CD14-positive monocyte (primary cell): ENCODE data around the gene ELOA. TPM values are rescaled to one million over a fixed set of nuclear protein-coding genes. Genes with fewer than 3 reads are reported as not detected.

ENCODE experiments used
- DNase-seq, 3 donors: peaks; one replicate each; pipeline ENCODE4 v3.0.0-alpha.2; 2011 to 2022
- H2AFZ ChIP-seq: 2 replicates; pipeline ENCODE4 v1.6.0; 2012; ENCODE audit warnings: mild to moderate bottlenecking, low read depth, low read length, inconsistent platforms; ENCODE audit not compliant: insufficient read depth, poor library complexity, severe bottlenecking
- H3K27ac ChIP-seq, 2 donors: 1 replicate in 1 of 2; 2 replicates in 1 of 2; pipeline ENCODE4 v1.5.1; 2012 to 2013; ENCODE audit warnings: low read length in 2 of 2, control low read depth in 1 of 2, inconsistent platforms in 1 of 2, low read depth in 1 of 2, mild to moderate bottlenecking in 1 of 2
- H3K27me3 ChIP-seq, 2 donors: one replicate each; pipeline versions ENCODE4 v1.6.0 to v1.6.1; 2011 to 2013; ENCODE audit warnings: low read length in 2 of 2; ENCODE audit not compliant: control insufficient read depth in 2 of 2, insufficient read depth in 2 of 2
- H3K36me3 ChIP-seq, 2 donors: replicated peaks in 1 of 2; 1 replicate in 1 of 2; 2 replicates in 1 of 2; pipeline versions ENCODE4 v1.5.1 to v1.6.1; 2012 to 2013; ENCODE audit warnings: low read length in 2 of 2, control low read depth in 1 of 2, inconsistent platforms in 1 of 2, mild to moderate bottlenecking in 1 of 2; ENCODE audit not compliant: insufficient read depth in 2 of 2, control insufficient read depth in 1 of 2
- H3K4me1 ChIP-seq, 2 donors: 1 replicate in 1 of 2; 2 replicates in 1 of 2; pipeline versions ENCODE4 v1.5.1 to v1.6.1; 2012 to 2013; ENCODE audit warnings: low read length in 2 of 2, control low read depth in 1 of 2, inconsistent platforms in 1 of 2, mild to moderate bottlenecking in 1 of 2, moderate library complexity in 1 of 2; ENCODE audit not compliant: insufficient read depth in 2 of 2, control insufficient read depth in 1 of 2
- H3K4me2 ChIP-seq: replicated peaks from 2 replicates; pipeline ENCODE3; 2012; ENCODE audit warnings: low read length, moderate library complexity, mild to moderate bottlenecking; ENCODE audit not compliant: poor library complexity, severe bottlenecking; ENCODE audit errors: extremely low read depth
- H3K4me3 ChIP-seq, 3 experiments: fragments of 200-600 bp in 1 of 3; sonication (generic) in 1 of 3; replicated peaks in 1 of 3; 1 replicate in 2 of 3; 2 replicates in 1 of 3; pipeline ENCODE4 v1.5.1; 2011 to 2013; ENCODE audit warnings: low read length in 3 of 3, mild to moderate bottlenecking in 3 of 3, control low read depth in 2 of 3, low read depth in 2 of 3, inconsistent platforms in 1 of 3, moderate library complexity in 1 of 3
- H3K79me2 ChIP-seq: 2 replicates; pipeline ENCODE4 v1.6.0; 2012; ENCODE audit warnings: mild to moderate bottlenecking, control low read depth, inconsistent platforms, low read length, moderate library complexity; ENCODE audit not compliant: insufficient read depth
- H3K9ac ChIP-seq: 2 replicates; pipeline ENCODE4 v1.6.0; 2017; ENCODE audit warnings: low read length, mild to moderate bottlenecking; ENCODE audit not compliant: insufficient read depth, poor library complexity, severe bottlenecking
- H3K9me3 ChIP-seq, 2 donors: replicated peaks in 1 of 2; 1 replicate in 1 of 2; 2 replicates in 1 of 2; pipeline versions ENCODE4 v1.5.1 to v1.6.1; 2012 to 2013; ENCODE audit warnings: low read length in 2 of 2, control low read depth in 1 of 2; ENCODE audit not compliant: control insufficient read depth in 1 of 2, insufficient read depth in 1 of 2
- H4K20me1 ChIP-seq: 2 replicates; pipeline ENCODE4 v1.6.0; 2012; ENCODE audit warnings: mild to moderate bottlenecking, low read length, control low read depth, moderate library complexity; ENCODE audit not compliant: insufficient read depth
- H3K27ac Mint-ChIP-seq, 7 donors: one replicate each; pipeline ENCODE4 v1.8.0; 2020; ENCODE audit warnings: mild to moderate bottlenecking in 7 of 7, mixed read lengths in 7 of 7, moderate library complexity in 6 of 7, inconsistent platforms in 2 of 7
- H3K27me3 Mint-ChIP-seq, 3 donors: one replicate each; pipeline ENCODE4 v1.8.0; 2021 to 2022; ENCODE audit warnings: low read depth in 3 of 3, mild to moderate bottlenecking in 3 of 3, mixed read lengths in 3 of 3, moderate library complexity in 3 of 3, inconsistent platforms in 1 of 3
- H3K36me3 Mint-ChIP-seq, 2 donors: one replicate each; pipeline ENCODE4 v1.8.0; 2020; ENCODE audit warnings: mixed read lengths in 2 of 2, inconsistent platforms in 1 of 2, mild to moderate bottlenecking in 1 of 2
- H3K4me1 Mint-ChIP-seq: one replicate; pipeline ENCODE4 v1.8.0; 2020; ENCODE audit warnings: mild to moderate bottlenecking, mixed read lengths
- H3K4me3 Mint-ChIP-seq, 2 donors: one replicate each; pipeline ENCODE4 v1.8.0; 2020; ENCODE audit warnings: mild to moderate bottlenecking in 2 of 2, mixed read lengths in 2 of 2, moderate library complexity in 1 of 2
- H3K9me3 Mint-ChIP-seq, 7 donors: one replicate each; pipeline ENCODE4 v1.8.0; 2020 to 2022; ENCODE audit warnings: mixed read lengths in 7 of 7, mild to moderate bottlenecking in 6 of 7, moderate library complexity in 6 of 7, inconsistent platforms in 2 of 7
- WGBS: methylation state at CpG from one replicate; pipeline ENCODE4 v1.1.5; 2013; ENCODE audit warnings: missing lambda C conversion rate; ENCODE audit not compliant: insufficient coverage; 5-methylcytosine and 5-hydroxymethylcytosine counted together
- intact Hi-C, 2 donors: fragments of 100-400 bp; cut with micrococcal nuclease; formaldehyde crosslinking; loops; one replicate each; pipeline versions ENCODE4 v1.15.0 to v1.15.1; 2023
- polyA plus RNA-seq, 3 donors: library from polyadenylated mRNA; depleted of rRNA in 1 of 3; unstranded in 2 of 3; stranded (reverse) in 1 of 3; fragments of 300-500 nt in 2 of 3; fragments of >200 nt in 1 of 3; fragmentation: Illumina TruSeq in 2 of 3; gene quantifications; 1 replicate in 2 of 3; 2 replicates in 1 of 3; pipeline ENCODE4 v1.2.3, GENCODE V29; 2012 to 2021
- TF ChIP-seq, protein P1 (sequence below): fragments of 200-600 bp; IDR thresholded peaks from one replicate; pipeline ENCODE4 v1.8.0; 2022; ENCODE audit warnings: antibody characterized with exemption, mild to moderate bottlenecking

ELOA gene
- polyA plus RNA-seq, 3 donors: 25.4 to 31.2 (median 28.7) TPM

DNA sequence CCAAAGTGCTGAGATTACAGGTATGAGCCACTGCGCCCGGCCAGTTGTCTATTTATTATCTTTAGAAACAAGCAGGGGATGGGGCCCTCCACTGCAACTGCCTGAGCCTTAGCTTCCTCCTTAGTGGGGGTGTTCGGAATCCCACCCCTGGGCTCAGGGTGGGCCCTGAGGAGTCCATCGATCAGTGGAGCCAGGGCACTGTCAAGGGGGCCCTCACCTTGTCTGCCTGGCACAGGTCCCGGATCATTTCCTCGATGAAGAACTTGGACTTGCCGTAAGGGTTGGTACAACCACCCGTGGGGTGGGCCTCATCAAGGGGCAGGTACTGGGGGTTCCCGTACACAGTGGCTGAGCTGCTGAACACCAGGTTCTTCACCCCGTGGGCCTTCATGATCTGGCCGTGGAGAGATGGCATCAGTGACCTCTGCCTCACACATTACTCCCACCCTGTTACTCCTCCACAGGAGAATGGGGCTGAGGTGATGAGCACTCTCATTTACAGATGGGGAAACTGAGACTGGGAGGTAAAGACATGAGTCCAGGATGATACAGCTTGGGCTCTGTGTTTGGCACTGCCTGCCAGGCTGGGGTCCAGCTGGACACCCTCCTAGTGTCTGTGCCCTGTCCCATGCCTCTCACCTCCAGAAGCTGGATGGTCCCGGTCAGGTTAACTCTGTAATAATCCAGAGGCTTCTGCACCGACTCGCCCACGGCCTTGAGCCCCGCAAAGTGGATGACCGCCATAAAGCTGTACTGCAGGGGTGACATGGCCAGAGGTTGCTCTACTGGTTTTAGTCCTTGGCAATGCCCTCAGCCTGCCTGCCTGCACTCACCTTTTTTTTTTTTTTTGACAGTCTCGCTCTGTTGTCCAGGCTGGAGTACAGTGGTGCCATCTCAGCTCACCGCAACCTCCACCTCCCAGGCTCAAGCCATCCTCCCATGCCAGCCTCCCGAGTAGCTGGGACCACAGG, 54.5 kb downstream of the ELOA start:
- WGBS: 92% methylated on average over 13 of the region's 20 CpGs
- H3K4me3 ChIP-seq: no peak overlapping the region
- Mint-ChIP-seq H3K27me3 (peaks cover 0 to 3% (median 0%) of the 10 kb centered on the region in 3 donors), H3K4me3 (peak overlapping the region in 1 of 2 donors; percentile 31), H3K27ac (peak overlapping the region in 5 of 7 donors; percentile 32 to 65 (median 46)), H3K9me3 (no peaks in the 10 kb centered on the region), H3K4me1 (peaks cover 28% of the 10 kb centered on the region), H3K36me3 (peaks cover 35 to 60% of the 10 kb centered on the region in 2 donors)
- peaks cover 36 to 60% of the 10 kb centered on the region in 2 donors for H3K36me3 ChIP-seq
- no peak for DNase-seq
- no peaks in the 10 kb centered on the region for H3K27me3 ChIP-seq
- H3K27ac ChIP-seq: no peak overlapping the region
- H3K9me3 ChIP-seq: no peaks in the 10 kb centered on the region
- TF ChIP-seq, protein P1, sequence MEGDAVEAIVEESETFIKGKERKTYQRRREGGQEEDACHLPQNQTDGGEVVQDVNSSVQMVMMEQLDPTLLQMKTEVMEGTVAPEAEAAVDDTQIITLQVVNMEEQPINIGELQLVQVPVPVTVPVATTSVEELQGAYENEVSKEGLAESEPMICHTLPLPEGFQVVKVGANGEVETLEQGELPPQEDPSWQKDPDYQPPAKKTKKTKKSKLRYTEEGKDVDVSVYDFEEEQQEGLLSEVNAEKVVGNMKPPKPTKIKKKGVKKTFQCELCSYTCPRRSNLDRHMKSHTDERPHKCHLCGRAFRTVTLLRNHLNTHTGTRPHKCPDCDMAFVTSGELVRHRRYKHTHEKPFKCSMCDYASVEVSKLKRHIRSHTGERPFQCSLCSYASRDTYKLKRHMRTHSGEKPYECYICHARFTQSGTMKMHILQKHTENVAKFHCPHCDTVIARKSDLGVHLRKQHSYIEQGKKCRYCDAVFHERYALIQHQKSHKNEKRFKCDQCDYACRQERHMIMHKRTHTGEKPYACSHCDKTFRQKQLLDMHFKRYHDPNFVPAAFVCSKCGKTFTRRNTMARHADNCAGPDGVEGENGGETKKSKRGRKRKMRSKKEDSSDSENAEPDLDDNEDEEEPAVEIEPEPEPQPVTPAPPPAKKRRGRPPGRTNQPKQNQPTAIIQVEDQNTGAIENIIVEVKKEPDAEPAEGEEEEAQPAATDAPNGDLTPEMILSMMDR: no peak
- no peak overlapping the region for H2AFZ ChIP-seq
- H3K79me2 ChIP-seq: peaks cover 12% of the 10 kb centered on the region
- H3K4me1 ChIP-seq: peaks cover 25 to 40% of the 10 kb centered on the region in 2 donors
- no peak overlapping the region for H3K4me2 ChIP-seq
- H4K20me1 ChIP-seq: peaks cover 9% of the 10 kb centered on the region
- H3K9ac ChIP-seq: no peak overlapping the region
- intact Hi-C loops: no loop called here

DNA sequence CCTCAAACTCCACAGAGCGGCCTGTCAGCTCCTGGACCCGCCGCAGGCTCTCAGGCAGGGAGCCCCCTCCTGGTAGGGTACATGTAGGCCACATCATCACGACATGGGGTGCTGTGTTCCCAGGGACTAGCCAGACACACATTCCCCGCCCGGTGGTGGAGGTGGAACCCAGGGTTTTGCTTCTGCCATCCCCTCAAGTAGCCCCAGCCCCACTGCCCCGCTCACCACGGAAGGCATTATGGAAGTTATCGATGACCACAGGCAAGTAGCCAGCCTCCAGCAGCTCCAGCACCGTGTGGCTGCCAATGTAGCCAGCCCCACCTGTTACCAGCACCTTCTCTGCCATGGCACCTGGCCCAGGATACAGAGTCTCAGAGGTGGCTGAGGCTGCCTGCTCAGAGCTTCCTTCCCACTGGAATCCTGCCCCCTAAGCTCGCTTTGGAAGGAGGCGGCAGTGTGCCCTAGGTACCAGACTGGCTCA, 55.4 kb downstream of the ELOA start:
- peak overlapping the region in 1 of 2 donors; percentile 97 for H3K27ac ChIP-seq
- Mint-ChIP-seq H3K4me3 (no peak overlapping the region), H3K4me1 (peaks cover 28% of the 10 kb centered on the region), H3K27ac (peak overlapping the region in 6 of 7 donors; percentile 46 to 93 (median 80)), H3K36me3 (peaks cover 34 to 60% of the 10 kb centered on the region in 2 donors), H3K9me3 (no peaks in the 10 kb centered on the region), H3K27me3 (peaks cover 0 to 3% (median 0%) of the 10 kb centered on the region in 3 donors)
- intact Hi-C loops: no loop called here
- H3K4me2 ChIP-seq: no peak overlapping the region
- H3K9me3 ChIP-seq: no peaks in the 10 kb centered on the region
- no peak overlapping the region for H2AFZ ChIP-seq
- peaks cover under 1% of the 10 kb centered on the region for H4K20me1 ChIP-seq
- TF ChIP-seq, protein P1: no peak
- H3K4me3 ChIP-seq: peak overlapping the region in 1 of 3 experiments; percentile 85
- no peak for DNase-seq
- peaks cover 29 to 59% of the 10 kb centered on the region in 2 donors for H3K36me3 ChIP-seq
- peaks cover 26 to 34% of the 10 kb centered on the region in 2 donors for H3K4me1 ChIP-seq
- 87% methylated on average over 9 of the region's 12 CpGs for WGBS
- H3K79me2 ChIP-seq: peaks cover 5% of the 10 kb centered on the region
- H3K9ac ChIP-seq: no peak overlapping the region
- no peaks in the 10 kb centered on the region for H3K27me3 ChIP-seq
